Stimulated activated CD4-positive, alpha-beta T cell treated with anti-CD3 and anti-CD28 coated beads, Interleukin-2, amount 100 ng/mL, for 4 hours (primary cell): Measurements from ENCODE around the gene RNF114.
A peak's percentile ranks its signal among the peaks of the same experiment; 100 is the strongest.
"Not testable (repeated sequence)": the region's sequence is repeated elsewhere in the genome, so short reads cannot be mapped to it uniquely, and the experiment has no call there.

Source experiments
- DNase-seq: peaks from one replicate; pipeline ENCODE4 v3.0.0-alpha.2; 2020; ENCODE audit warnings: low read depth

RNF114 gene

DNA sequence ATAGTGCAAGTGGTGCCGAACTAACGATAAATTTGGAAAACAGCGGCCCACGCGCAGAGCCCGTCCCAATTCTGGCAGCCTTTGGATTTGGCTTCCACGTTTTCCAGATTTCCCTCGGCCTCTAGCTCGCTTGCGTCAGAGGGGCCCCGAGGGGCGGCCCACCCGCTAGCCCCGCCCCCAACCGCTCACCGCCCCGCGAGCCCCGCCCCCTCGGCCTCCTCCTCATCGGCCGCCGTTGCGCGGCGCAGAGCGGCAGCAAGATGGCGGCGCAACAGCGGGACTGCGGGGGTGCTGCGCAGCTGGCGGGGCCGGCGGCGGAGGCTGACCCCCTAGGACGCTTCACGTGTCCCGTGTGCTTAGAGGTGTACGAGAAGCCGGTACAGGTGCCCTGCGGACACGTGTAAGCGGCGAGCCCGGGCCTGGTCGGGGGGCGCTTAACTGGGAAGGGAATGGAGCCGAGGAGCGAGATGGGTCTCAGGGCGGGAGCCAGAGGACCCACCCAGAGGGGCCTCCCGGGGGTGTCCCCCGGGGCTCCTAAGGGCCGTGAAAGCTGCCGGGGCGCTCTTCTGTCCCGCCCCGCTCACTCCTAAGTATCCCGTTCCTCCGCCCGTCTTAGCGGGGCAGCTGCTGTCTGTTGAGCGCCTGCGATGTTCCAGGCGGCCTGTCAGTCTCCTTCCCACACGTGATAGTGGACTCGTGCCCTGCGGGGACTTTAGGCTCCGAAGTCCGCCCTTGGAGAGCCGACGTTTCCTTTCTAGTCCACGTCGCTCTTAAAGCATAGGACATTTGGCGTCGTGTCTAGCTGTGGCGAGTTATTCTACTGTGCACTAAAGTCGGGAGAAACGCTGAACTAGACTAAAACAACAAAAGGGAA is at the start of gene RNF114:
Gene RNF114, plus strand, starts transcription at position 245 of the 874 bp plus-strand sequence. Its CDS starts 16 bp downstream, at position 261.
- DNase-seq: peak; percentile 88

- no peak for DNase-seq
Measured at GRCh38 chr20:49886571-49887213, 49.5 kb upstream of the RNF114 start.

DNA sequence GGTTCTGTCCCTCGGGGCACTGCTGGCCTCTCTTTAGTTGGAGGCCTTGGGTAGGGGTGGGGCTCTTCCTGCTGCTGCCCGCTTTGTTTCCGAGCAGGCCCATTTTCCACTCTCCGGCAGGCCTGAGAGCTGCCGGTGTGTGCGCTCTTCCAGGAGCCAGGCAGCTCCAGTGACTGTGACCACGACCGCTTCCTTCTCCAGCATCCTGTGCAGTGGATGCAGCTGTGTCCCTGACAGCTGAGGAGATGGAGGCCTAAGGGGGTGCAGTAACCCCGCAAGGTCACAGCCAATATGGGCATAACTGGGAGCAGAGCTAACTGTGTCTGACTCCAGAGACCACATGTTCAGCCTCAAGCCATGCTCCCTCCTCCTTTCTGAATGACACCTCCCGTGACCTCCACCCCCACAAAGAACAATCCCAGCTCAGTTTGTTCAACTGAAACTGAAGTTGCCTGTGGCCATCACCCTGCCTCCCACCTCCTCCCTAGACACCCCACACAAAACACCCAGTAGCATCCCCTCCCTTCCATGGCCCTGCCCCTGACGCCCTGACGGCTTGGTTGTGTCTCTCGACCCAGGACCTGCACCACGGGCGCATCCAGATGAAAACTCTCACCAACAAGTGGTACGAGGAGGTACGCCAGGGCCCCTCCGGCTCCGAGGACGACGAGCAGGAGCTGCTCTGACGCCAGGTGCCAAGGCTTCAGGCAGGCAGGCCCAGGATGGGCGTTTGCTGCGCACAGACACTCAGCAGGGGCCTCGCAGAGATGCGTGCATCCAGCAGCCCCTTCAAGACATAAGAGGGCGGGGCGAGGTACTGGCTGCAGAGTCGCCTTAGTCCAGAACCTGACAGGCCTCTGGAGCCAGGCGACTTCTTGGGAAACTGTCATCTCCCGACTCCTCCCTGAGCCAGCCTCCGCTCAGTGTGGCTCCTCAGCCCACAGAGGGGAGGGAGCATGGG is 48.7 kb upstream of the RNF114 start:
- no peak for DNase-seq

DNA sequence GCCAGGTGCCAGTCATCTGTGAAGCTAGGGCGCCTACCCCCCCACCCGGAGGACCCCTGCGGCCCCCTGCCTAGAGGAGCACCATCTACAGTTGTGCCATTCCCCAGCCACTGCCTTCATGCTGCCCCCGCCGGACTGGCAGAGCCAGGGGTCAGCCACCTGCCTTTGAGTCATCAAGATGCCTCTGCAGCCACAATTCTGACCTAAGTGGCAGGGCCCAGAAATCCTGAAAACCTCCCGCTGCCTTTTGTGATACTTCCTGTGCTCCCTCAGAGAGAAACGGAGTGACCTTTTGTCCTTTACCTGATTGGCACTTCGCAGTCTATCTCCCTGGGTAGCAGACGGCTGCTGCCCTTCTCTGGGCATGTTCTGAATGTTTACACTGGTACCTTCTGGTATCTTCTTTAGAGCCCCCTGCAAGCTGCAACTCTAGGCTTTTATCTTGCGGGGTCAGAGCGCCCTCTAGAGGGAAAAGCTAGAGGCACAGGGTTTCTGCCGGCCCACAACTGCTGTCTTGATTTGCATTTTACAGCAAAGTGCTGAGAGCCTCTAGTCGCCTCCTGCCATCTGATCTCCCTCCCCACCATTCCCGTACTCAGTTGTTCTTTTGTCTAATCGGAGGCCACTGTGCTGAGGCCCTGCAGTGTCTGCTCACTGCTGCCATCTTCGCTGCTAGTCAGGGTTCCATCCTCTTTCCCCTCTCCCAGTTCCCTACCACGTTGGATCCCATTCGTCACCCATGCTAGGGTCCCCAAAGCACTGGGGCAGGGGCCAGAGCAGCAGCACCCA is 47.8 kb upstream of the RNF114 start:
- DNase-seq: peak; percentile 24

DNA sequence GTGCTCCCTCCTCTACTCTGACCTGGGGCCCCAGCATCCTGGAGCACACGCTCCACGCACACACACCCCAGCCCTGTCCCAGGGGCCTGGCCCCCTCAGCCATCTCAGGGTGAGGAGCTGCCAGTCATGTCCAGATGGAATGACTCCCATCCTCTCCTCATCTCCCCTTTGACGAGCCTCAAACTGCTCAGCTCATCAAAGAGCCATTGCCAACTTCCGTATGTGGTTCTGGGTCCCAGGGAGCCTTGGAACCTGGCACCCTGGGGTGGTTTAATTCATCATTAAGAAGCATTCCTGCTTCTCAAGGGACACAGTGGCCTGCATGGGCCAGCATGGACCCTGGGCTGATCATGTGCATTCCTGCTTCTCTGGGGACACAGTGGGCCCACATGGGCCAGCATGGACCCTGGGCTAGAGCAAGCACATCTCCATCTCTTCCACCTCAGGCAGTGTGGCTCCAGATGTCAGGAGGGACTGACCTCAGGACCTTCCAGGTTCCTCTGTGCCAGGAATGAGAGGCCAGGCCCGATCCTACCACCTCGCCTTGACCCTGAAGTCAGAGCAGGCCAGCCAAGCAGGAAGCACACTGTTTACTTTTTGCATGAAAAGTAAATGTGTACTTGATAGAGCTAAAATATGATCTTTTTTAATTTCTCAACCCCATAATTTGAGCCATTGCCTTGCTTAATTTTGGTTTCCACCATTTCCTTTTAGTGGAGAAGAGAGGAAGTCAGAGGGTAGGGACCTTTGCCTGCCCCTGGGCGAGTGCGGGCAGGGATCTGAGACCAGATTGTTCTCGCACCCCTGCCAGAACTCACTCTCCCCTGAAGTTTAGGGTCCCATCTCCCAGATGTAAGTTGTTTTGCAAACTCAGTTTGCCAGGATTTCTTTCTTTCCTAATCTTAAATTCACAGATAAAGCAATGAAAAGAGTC is 46.9 kb upstream of the RNF114 start:
- DNase-seq: no peak

DNA sequence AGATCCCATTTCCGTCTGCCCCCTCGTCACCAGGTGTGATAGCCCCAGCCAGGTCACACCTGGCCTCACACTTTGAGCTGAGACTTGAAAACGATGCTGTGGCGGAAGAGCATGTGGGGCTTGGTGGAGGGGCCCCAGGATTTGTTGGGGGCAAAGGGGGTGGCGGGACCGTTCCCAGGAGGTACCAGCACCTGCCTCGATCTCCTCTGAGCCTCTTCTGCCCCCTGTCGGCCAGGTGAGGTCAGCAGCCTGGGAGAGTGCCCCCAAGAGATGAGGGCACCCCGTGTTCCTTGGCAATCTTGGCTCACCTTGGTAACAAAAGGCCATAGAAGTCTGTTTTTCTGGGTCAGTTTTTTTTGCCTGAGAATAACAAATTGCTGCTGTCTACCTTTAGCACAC is 46.3 kb upstream of the RNF114 start:
- DNase-seq: no peak

GRCh38 chr20:49890471-49891361 is 45.5 kb upstream of the RNF114 start:
- DNase-seq: no peak

- DNase-seq: no peak
Measured at GRCh38 chr20:49891476-49892110, 44.6 kb upstream of the RNF114 start.

GRCh38 chr20:49892260-49892659 is 43.9 kb upstream of the RNF114 start:
- DNase-seq: no peak

GRCh38 chr20:49892817-49893216 is 43.4 kb upstream of the RNF114 start:
- no peak for DNase-seq

DNA sequence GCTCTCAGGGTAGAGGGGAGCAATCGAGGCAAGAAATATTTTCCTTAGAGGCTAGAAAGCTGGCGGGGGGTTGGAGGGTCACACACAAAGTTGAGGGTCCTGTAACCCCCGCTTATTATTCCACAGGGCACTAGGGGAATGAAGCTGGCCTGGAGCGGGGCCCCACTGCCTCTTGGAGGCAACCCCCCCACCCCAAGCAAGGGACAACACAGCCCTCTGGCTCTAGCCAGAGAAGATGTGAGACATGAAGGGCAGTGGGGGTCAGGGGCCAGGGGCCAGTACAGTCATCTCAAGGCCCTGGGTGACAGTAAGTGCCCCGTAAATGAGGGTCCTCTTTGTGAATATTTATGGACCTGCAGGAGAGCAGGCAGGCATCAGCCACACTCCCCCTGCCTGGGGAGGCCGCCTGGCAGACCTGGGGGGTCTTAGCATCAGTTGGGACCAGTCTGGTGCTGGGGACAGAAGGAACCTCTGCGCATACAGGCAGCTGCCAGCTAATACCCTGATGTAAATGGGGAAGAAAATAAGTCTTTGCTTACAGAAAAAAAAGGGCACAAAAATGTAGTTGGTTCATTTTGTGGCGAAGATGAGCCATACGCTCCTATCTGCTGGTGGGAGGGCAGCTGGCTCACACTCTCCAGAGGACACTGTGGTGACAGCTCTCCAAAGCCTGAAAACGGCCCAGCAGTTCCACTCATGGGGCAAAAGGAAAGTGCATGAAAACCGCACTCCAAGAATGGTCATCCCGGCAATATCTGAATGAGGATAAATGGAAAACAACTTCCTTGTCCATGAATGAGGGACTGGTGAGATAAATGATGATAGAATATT is 42.7 kb upstream of the RNF114 start:
- DNase-seq: no peak

DNA sequence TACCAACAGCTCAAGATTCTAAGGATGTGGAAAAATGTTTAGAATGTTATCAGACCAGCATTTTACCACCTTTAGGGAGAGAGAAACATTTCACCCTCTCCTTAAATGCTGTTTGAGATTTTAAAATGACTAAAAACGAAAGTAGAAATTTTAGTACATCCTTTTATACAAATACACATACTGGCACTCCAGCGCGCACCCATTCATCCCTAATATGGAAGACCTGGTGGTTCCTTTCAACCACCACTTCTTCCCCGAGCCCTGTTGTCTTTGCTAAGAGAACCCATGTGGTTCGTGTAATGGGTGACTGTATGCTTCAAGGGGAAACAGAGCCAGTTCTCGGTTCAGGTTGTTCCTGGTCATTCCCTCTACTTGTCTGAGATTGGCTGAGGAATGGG is 42.1 kb upstream of the RNF114 start:
- DNase-seq: no peak

DNA sequence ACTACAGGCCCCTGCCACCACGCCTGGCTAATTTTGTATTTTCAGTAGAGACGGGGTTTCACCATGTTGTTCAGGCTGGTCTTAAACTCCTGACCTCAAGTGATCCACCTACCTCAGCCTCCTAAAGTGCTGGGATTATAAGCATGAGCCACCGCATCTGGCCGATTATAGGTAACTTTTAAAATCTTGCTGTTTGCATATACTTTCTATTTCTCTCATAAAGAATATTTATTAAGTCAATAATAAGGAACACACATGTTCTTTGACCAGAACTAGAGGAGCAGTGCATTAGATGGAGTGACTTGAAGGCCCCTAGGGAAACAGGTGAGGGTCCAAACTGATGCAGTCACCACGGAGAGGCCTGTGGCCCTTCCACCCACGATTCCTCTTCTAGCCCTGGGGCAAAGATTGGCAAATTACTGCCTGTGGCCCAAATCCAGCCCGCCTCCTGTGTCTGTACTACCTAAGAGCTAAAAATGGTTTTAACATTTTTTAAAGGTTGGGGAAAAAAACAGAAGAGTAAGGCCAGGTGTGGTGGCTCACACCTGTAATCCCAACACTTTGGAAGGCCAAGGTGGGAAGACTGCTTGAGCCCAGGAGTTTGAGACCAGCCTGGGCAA is 40.6 kb upstream of the RNF114 start:
- not testable (repeated sequence) for DNase-seq

DNA sequence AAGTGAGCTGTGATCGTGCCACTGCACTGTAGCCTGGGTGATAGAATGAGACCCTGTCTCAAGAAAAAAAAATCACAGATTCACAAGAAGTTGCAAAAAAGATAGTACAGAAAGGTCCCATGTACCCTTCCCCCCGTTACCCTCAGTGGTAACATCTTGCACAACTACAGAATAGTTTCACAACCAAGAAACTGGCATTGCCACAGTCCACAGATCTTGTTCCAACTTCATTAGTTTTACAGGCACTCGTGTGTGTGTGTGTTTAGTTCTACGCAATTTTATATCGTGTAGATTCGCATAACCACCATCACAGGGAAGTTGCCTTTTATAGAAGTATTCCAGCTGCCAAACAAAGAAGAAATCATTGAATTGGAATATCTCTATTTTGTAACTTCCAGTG is 40.0 kb upstream of the RNF114 start:
- no peak for DNase-seq

DNA sequence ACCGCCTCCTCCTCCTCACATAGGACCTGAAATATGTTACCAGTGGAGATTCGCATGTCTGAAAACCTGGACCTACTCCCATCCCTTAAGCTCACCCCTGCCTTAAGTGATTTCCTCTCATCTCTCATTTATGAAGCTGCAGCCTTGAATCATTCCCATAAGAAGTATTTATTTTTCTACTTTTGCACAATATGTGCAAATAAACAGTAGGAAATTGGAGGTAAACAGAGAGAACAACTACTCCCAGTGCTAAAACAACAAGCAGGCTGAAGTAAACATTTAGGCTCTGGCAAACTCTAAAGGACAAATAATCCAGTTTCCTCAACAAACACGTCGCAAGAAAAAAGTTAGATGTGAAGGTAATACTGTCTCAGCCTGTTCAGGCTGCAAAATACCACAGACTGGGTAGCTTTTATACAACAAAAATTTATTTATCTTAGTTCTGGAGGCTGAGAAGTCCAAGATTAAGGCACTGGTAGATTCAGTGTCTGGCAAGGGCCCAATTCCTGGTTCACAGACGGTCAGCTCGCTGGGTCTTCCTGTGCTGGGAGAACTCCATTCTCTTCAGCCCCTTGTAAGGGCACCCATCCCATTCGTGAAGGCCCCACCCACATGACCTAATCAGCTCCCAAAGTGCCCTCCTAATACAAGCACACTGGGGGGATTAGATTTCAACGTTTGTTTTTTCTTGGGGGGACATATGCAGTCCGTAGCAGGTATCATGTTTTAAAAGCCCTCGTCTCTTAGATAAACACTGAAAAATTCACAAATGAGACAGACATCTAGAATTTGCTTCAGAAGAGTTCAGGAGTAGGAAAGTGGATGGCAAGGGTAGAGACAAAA is 36.4 kb upstream of the RNF114 start:
- DNase-seq: no peak

DNA sequence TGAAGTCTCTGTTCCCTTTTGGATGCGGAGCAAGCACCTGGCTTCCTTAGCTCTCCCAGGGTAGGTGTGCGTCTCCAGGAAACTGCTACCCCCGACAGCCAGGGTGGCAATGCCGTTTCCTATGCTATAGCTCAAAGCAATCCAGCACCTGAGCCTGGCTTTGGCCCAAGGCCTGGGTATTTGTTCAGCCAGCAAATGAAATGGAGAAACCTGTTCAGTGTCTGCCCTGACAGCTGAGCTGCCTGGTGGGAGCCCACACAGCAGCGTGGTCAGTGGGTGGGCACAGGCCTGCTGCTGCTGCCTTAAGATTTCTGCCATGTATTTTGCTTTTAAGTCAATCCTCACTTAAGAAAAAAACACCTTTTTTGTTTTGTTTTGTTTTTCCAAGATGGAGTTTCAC is 34.6 kb upstream of the RNF114 start:
- no peak for DNase-seq
